Tibial artery (tissue), 4 donors: ENCODE results near the gene PCSK5.
A peak's percentile ranks its signal among the peaks of the same experiment; 100 is the strongest.

Experiments used
- DNase-seq, 2 donors: peaks; one replicate each; pipeline ENCODE4 v3.0.0-alpha.2; 2019
- H3K27ac ChIP-seq, 2 donors: fragments of 200-600 bp; sonication (generic) in 1 of 2; 1 replicate in 1 of 2; 2 replicates in 1 of 2; pipeline ENCODE4 v1.5.1; 2018 to 2019; ENCODE audit warnings: mild to moderate bottlenecking in 1 of 2
- H3K27me3 ChIP-seq, 2 donors: fragments of 200-600 bp; sonication (generic) in 1 of 2; one replicate each; pipeline versions ENCODE4 v1.5.1 to v1.6.0; 2016 to 2019
- H3K36me3 ChIP-seq, 3 donors: fragments of 200-600 bp; sonication (generic) in 2 of 3; one replicate each; pipeline ENCODE4 v1.5.1; 2016 to 2019; ENCODE audit warnings: mild to moderate bottlenecking in 2 of 3
- H3K4me1 ChIP-seq, 4 donors: fragments of 200-600 bp; sonication (generic) in 2 of 4; 1 replicate in 3 of 4; 2 replicates in 1 of 4; pipeline ENCODE4 v1.5.1; 2016 to 2019
- H3K4me3 ChIP-seq, 2 donors: fragments of 200-600 bp; sonication (generic) in 1 of 2; 1 replicate in 1 of 2; 2 replicates in 1 of 2; pipeline ENCODE4 v1.5.1; 2018 to 2019; ENCODE audit warnings: mild to moderate bottlenecking in 2 of 2
- H3K9me3 ChIP-seq, 3 donors: fragments of 200-600 bp; sonication (generic) in 1 of 3; one replicate each; pipeline ENCODE4 v1.5.1; 2016 to 2019
- CTCF ChIP-seq, 2 experiments: fragments of 200-600 bp in 1 of 2; fragments of 450-650 bp in 1 of 2; IDR thresholded peaks; one replicate each; pipeline ENCODE4 v1.5.1; 2017 to 2019; ENCODE audit warnings: antibody characterized with exemption in 2 of 2, mild to moderate bottlenecking in 1 of 2, moderate library complexity in 1 of 2
- intact Hi-C: fragments of 100-400 bp; cut with DNase I; formaldehyde crosslinking; loops from one replicate; pipeline ENCODE4 v1.15.0; 2023; ENCODE audit warnings: low total_unique reads

PCSK5 gene

GRCh38 chr9:75921391-75922127, 31.1 kb downstream of the PCSK5 start:
- H3K9me3 ChIP-seq: no peaks in the 10 kb centered on the region
- H3K27ac ChIP-seq: no peak overlapping the region
- no peaks in the 10 kb centered on the region for H3K36me3 ChIP-seq
- H3K27me3 ChIP-seq: no peaks in the 10 kb centered on the region
- no peaks in the 10 kb centered on the region for H3K4me1 ChIP-seq
- no peak for DNase-seq
- TF ChIP-seq CTCF (IDR thresholded peaks at IDR 0.05): no peak
- intact Hi-C loops: no loop called here
- no peak overlapping the region for H3K4me3 ChIP-seq

GRCh38 chr9:75926385-75926784, 35.9 kb downstream of the PCSK5 start:
- H3K27ac ChIP-seq: no peak overlapping the region
- intact Hi-C loops: no loop called here
- no peak overlapping the region for H3K4me3 ChIP-seq
- TF ChIP-seq CTCF (IDR thresholded peaks at IDR 0.05): no peak
- H3K9me3 ChIP-seq: no peaks in the 10 kb centered on the region
- H3K36me3 ChIP-seq: no peaks in the 10 kb centered on the region
- H3K27me3 ChIP-seq: no peaks in the 10 kb centered on the region
- peaks cover 0 to 21% (median 4%) of the 10 kb centered on the region in 4 donors for H3K4me1 ChIP-seq
- no peak for DNase-seq

GRCh38 chr9:75927356-75927755, 36.9 kb downstream of the PCSK5 start:
- H3K36me3 ChIP-seq: peaks cover 0 to under 1% (median 0%) of the 10 kb centered on the region in 3 donors
- peaks cover 0 to 22% (median 5%) of the 10 kb centered on the region in 4 donors for H3K4me1 ChIP-seq
- TF ChIP-seq CTCF (IDR thresholded peaks at IDR 0.05): no peak
- no peaks in the 10 kb centered on the region for H3K9me3 ChIP-seq
- no peak overlapping the region for H3K27ac ChIP-seq
- H3K4me3 ChIP-seq: no peak overlapping the region
- no peak for DNase-seq
- intact Hi-C loops: no loop called here
- no peaks in the 10 kb centered on the region for H3K27me3 ChIP-seq

GRCh38 chr9:75930190-75930589, 39.7 kb downstream of the PCSK5 start:
- no peak for TF ChIP-seq CTCF (IDR thresholded peaks at IDR 0.05)
- DNase-seq: no peak
- intact Hi-C loops: no loop called here
- H3K36me3 ChIP-seq: peaks cover 0 to 18% (median 12%) of the 10 kb centered on the region in 3 donors
- no peaks in the 10 kb centered on the region for H3K9me3 ChIP-seq
- peak overlapping the region in 1 of 2 donors; percentile 3 for H3K27ac ChIP-seq
- H3K4me3 ChIP-seq: no peak overlapping the region
- H3K4me1 ChIP-seq: peaks cover 0 to 22% (median 5%) of the 10 kb centered on the region in 4 donors
- H3K27me3 ChIP-seq: no peaks in the 10 kb centered on the region

GRCh38 chr9:75930730-75931321, 40.4 kb downstream of the PCSK5 start:
- Histone ChIP-seq H3K4me1 (peaks cover 0 to 22% (median 5%) of the 10 kb centered on the region in 4 donors), H3K4me3 (no peak overlapping the region), H3K9me3 (no peaks in the 10 kb centered on the region), H3K27ac (peak overlapping the region in 1 of 2 donors; percentile 3), H3K36me3 (peaks cover 0 to 20% (median 13%) of the 10 kb centered on the region in 3 donors), H3K27me3 (no peaks in the 10 kb centered on the region)
- intact Hi-C loops: no loop called here
- DNase-seq: no peak
- TF ChIP-seq CTCF (IDR thresholded peaks at IDR 0.05): no peak
